Vagina (tissue), 2 donors: ENCODE data around the gene PLK5.

ENCODE experiments used
- POLR2AphosphoS5 ChIP-seq, 2 donors: sonication (generic); formaldehyde crosslinking; IDR thresholded peaks; one replicate each; pipeline ENCODE4 v1.9.0; 2017; ENCODE audit warnings: antibody characterized with exemption in 2 of 2, mild to moderate bottlenecking in 2 of 2, low read depth in 1 of 2; ENCODE audit not compliant: insufficient read depth in 1 of 2
- TF ChIP-seq, protein P1 (sequence below), 3 experiments: fragments of 450-650 bp in 2 of 3; fragments of 200-600 bp in 1 of 3; sonication (generic) in 1 of 3; IDR thresholded peaks; one replicate each; pipeline ENCODE4 v1.5.1; 2017 to 2019; ENCODE audit warnings: antibody characterized with exemption in 3 of 3, mild to moderate bottlenecking in 2 of 3, moderate library complexity in 2 of 3

DNA sequence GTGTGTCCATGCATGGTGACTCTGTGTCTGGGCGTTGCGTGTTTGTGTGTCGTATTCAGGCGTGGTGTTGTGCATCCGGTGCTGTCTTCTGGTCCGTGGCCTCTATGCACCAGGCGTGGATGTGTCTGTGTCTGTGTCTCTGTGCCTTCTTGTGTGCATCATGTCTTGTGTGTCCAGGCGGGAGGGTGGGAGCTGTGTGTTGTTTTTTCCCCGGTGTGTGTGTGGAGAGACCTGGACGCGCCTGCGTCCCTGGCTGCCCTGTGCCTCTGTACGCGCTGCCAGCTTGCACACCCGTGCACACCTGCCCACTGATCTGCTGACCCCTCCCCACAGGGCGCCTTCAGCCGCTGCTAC, 1.1 kb downstream of the PLK5 start:
- TF ChIP-seq, protein P1, sequence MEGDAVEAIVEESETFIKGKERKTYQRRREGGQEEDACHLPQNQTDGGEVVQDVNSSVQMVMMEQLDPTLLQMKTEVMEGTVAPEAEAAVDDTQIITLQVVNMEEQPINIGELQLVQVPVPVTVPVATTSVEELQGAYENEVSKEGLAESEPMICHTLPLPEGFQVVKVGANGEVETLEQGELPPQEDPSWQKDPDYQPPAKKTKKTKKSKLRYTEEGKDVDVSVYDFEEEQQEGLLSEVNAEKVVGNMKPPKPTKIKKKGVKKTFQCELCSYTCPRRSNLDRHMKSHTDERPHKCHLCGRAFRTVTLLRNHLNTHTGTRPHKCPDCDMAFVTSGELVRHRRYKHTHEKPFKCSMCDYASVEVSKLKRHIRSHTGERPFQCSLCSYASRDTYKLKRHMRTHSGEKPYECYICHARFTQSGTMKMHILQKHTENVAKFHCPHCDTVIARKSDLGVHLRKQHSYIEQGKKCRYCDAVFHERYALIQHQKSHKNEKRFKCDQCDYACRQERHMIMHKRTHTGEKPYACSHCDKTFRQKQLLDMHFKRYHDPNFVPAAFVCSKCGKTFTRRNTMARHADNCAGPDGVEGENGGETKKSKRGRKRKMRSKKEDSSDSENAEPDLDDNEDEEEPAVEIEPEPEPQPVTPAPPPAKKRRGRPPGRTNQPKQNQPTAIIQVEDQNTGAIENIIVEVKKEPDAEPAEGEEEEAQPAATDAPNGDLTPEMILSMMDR (IDR thresholded peaks at IDR 0.05), result no peak
- TF ChIP-seq POLR2AphosphoS5 (IDR thresholded peaks at IDR 0.05; ENCODE audit: insufficient read depth in 1 of 2, low read depth in 1 of 2), result no peak
